ENCODE measurements around the gene ZNF358. TPM values are rescaled to one million over a fixed set of nuclear protein-coding genes. Genes with fewer than 3 reads are reported as not detected.

ZNF358 gene
- total and polyA plus RNA-seq, 2 donors (not counting 3 experiments of a cell fraction or from before 2014, with no cell fraction given) = 51.2 to 83.2 TPM

DNA sequence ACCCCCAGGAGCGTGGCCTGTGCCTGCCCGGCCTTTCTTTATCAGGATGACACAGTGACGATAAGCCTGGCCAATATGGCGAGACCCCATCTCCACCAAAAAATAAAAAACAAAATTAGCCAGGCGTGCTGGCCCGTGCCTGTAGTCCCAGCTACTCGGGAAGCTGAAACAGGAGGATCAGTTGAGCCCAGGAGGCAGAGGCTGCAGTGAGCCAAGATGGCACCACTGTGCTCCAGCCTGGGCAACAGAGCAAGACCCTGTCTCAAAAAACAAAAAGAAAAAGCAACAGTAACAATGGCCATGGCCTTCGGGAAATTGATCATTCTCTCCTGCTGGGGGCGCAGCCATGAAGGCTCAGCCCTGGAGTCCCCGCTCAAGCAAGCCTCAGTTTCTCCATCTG is 38.1 kb upstream of the ZNF358 start:
- no TSS peak for BruUV-seq (replicated peaks)
- Histone ChIP-seq H3K79me2 (ENCODE audit: control insufficient read depth, insufficient read depth, low read length) (no peaks in the 10 kb centered on the region), H3K27ac (ENCODE audit: insufficient read depth, low read depth, low read length) (no peak overlapping the region), H3K9me1 (replicated peaks; ENCODE audit: control insufficient read depth, extremely low read depth, insufficient read depth, low read length) (no peaks in the 10 kb centered on the region), H3K4me2 (ENCODE audit: insufficient read depth, low read length) (no peak overlapping the region), H3K9ac (replicated peaks; ENCODE audit: extremely low read depth, insufficient read depth, low read length) (no peak overlapping the region), H3K4me1 (ENCODE audit: control insufficient read depth, extremely low read depth, insufficient read depth, low read length) (no peaks in the 10 kb centered on the region), H4K20me1 (replicated peaks; ENCODE audit: control insufficient read depth, extremely low read depth, insufficient read depth, low read length) (no peaks in the 10 kb centered on the region), H2AFZ (ENCODE audit: low read depth, low read length) (no peak overlapping the region), H3K36me3 (ENCODE audit: control insufficient read depth in 2 of 2, extremely low read depth in 1 of 2, insufficient read depth in 2 of 2, low read length in 2 of 2) (no peaks in the 10 kb centered on the region), H3K9me3 (replicated peaks; ENCODE audit: control insufficient read depth, insufficient read depth, low read length) (no peaks in the 10 kb centered on the region), H3K4me3 (replicated peaks in 1 of 3; ENCODE audit: insufficient read depth in 1 of 3, low read depth in 1 of 3, low read length in 3 of 3) (no peak overlapping the region), H3K27me3 (ENCODE audit: control insufficient read depth in 2 of 2, insufficient read depth in 2 of 2, low read length in 2 of 2) (no peaks in the 10 kb centered on the region)
- no peak for FAIRE-seq
- dilution Hi-C loops (cut with MboI; ENCODE audit: extremely low pct_ligation_motif_present, low sequenced_read_pairs) = no loop called here
- DNase-seq (ENCODE audit: low read depth, low spot score) = no peak
- ChIA-PET POLR2A (no interaction called here), CTCF (no interaction called here)
- TF ChIP-seq POLR2A (IDR thresholded peaks at IDR 0.05; ENCODE audit: low read depth, low read length) = no peak
- no peak for TF ChIP-seq MAX (IDR thresholded peaks at IDR 0.05; ENCODE audit: insufficient read depth, insufficient read length)
- no peak for TF ChIP-seq FOS (IDR thresholded peaks at IDR 0.05; ENCODE audit: borderline replicate concordance, insufficient read depth, low read length)
- no peak for TF ChIP-seq POLR2AphosphoS5 (IDR thresholded peaks at IDR 0.05; ENCODE audit: insufficient read depth, low read depth, low read length)
- TF ChIP-seq CTCF (IDR thresholded peaks at IDR 0.05; ENCODE audit: extremely low read depth in 1 of 2, insufficient read depth in 1 of 2, low read depth in 1 of 2, low read length in 2 of 2) = no peak
- TF ChIP-seq EZH2 (IDR thresholded peaks at IDR 0.05; ENCODE audit: borderline replicate concordance, low read depth, low read length, severe bottlenecking) = no peak
- no peak for TF ChIP-seq GATA2 (IDR thresholded peaks at IDR 0.05; ENCODE audit: insufficient read depth, insufficient read length, low read depth, low read length)
- TF ChIP-seq JUN (IDR thresholded peaks at IDR 0.05; ENCODE audit: borderline replicate concordance, insufficient read depth, insufficient read length, low read depth) = no peak
- TF ChIP-seq MYC (IDR thresholded peaks at IDR 0.05; ENCODE audit: low read depth, low read length) = no peak
- intact Hi-C loops (cut with micrococcal nuclease) = no loop called here
